ENCODE measurements around the gene NUFIP1. TPM values are rescaled to one million over a fixed set of nuclear protein-coding genes. Genes with fewer than 3 reads are reported as not detected.

NUFIP1 gene
- total and polyA plus RNA-seq, 2 experiments from 2014 or later = 7.7 to 23.9 TPM

GRCh38 chr13:44904967-44905366 is 84.3 kb downstream of the NUFIP1 start:
- Mint-ChIP-seq H3K9me3 (peaks cover under 1% of the 10 kb centered on the region; the same call in 1 of the 3 replicates), H3K4me1 (peaks cover 35% of the 10 kb centered on the region), H3K27ac (no peak overlapping the region), H3K36me3 (ENCODE audit: low read depth) (no peaks in the 10 kb centered on the region), H3K4me3 (no peak overlapping the region), H3K27me3 (ENCODE audit: insufficient read depth, low read depth, poor library complexity) (peaks cover 7% of the 10 kb centered on the region)
- no peak for ATAC-seq
- no peaks in the 10 kb centered on the region for H3K27me3 ChIP-seq (ENCODE audit: insufficient read depth)
- H4K20me1 ChIP-seq (replicated peaks; ENCODE audit: insufficient read depth) = no peaks in the 10 kb centered on the region
- H3K27ac ChIP-seq (ENCODE audit: low read depth) = no peak overlapping the region
- H3K36me3 ChIP-seq (ENCODE audit: insufficient read depth) = no peaks in the 10 kb centered on the region
- TF ChIP-seq NANOG (IDR thresholded peaks at IDR 0.05; ENCODE audit: borderline replicate concordance) (no peak), EZH2phosphoT487 (IDR thresholded peaks at IDR 0.05; ENCODE audit: unreplicated experiment) (no peak), CTCF (conservative IDR thresholded peaks at IDR 0.05; ENCODE audit: low read depth in 2 of 2) (no peak), ZNF331 (CRISPR knock-in tag; IDR thresholded peaks at IDR 0.05; ENCODE audit: low read depth) (no peak), CREB1 (CRISPR knock-in tag; IDR thresholded peaks at IDR 0.05; ENCODE audit: low read depth) (no peak), ZNF462 (CRISPR knock-in tag; IDR thresholded peaks at IDR 0.05) (no peak), POLR2AphosphoS5 (IDR thresholded peaks at IDR 0.05; ENCODE audit: low read depth) (no peak)
- H3K9me2 ChIP-seq (ENCODE audit: insufficient read depth) = peaks cover 6% of the 10 kb centered on the region
- no peak overlapping the region for H3K4me2 ChIP-seq
- 0 out of 2 replicates have a peak overlapping the region, but pooled peaks have one; percentile 63 for H2AFZ ChIP-seq
- H3K4me1 ChIP-seq (ENCODE audit: insufficient read depth) = peaks cover 6% of the 10 kb centered on the region
- H3F3A ChIP-seq (replicated peaks; ENCODE audit: low read depth) = no peaks in the 10 kb centered on the region
- DNase-seq (ENCODE audit: low spot score) = no peak
- no peak overlapping the region for H3K4me3 ChIP-seq
- H3K79me2 ChIP-seq (replicated peaks; ENCODE audit: insufficient read depth) = no peaks in the 10 kb centered on the region
